Measurements from ENCODE around the gene NPAP1.
"Not testable (repeated sequence)": the region's sequence is repeated elsewhere in the genome, so short reads cannot be mapped to it uniquely, and the experiment has no call there.

NPAP1 gene, protein sequence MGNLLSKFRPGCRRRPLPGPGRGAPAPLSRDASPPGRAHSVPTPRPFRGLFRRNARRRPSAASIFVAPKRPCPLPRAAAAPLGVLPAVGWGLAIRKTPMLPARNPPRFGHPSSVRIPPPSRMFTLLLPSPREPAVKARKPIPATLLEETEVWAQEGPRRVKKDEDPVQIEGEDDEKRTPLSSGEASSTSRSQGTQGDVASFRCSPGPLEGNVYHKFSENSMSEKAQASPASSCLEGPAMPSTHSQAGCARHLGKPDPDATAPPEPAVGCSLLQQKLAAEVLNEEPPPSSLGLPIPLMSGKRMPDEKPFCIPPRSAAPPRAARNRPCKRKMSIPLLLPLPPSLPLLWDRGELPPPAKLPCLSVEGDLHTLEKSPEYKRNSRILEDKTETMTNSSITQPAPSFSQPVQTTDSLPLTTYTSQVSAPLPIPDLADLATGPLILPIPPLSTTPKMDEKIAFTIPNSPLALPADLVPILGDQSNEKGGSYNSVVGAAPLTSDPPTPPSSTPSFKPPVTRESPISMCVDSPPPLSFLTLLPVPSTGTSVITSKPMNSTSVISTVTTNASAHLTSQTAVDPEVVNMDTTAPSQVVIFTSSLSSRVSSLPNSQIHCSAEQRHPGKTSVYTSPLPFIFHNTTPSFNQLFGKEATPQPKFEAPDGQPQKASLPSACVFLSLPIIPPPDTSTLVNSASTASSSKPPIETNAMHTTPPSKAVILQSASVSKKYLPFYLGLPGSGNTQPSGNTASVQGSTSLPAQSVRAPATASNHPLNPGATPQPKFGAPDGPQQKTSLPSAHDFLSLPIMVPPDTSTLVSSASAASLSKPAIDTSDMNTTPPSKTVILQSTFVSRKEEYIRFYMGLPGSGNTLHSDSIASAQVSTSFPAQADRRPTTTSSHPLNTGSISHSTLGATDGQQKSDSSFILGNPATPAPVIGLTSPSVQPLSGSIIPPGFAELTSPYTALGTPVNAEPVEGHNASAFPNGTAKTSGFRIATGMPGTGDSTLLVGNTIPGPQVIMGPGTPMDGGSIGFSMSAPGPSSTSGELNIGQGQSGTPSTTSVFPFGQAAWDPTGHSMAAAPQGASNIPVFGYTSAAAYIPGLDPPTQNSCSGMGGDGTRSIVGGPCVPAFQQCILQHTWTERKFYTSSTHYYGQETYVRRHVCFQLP

DNA sequence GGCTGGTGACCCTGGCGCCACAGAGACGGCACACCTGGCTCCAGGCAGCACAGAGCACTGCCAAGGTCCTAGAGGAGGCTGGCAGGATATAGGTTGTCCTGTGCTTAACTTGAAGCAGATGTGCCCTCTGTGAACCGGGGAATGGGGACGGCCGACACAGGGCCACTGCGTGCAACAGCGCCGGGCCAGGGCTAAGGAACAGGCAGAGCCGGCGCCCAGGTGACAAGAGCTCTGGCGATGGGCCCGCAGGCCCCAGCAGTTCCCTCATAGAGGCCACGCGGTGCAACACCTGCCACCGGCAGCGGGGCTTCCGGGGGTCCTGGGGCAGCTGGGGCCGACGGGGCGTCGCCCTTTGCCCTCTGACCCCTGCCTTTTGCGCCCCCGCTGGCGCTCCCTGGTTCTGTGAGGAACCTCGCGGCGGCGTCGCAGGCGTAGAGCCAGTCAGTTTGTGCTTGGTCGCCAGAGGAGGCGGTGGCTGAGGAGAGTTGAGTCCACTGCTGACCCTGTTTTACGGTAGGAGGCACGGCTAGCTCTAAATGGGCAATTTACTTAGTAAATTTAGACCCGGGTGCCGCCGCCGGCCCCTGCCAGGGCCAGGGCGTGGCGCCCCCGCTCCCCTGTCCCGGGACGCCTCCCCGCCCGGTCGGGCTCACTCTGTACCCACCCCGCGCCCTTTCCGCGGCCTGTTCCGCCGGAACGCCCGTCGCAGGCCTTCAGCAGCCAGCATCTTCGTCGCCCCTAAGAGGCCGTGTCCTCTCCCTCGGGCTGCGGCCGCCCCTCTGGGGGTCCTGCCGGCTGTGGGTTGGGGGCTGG is at the start of gene NPAP1:
Gene NPAP1 (plus strand): TSS at position 444 of the 813 bp plus-strand sequence. CDS start 93 bp downstream, at position 537.
- no peak for DNase-seq (ENCODE audit: low read depth, low spot score)

DNA sequence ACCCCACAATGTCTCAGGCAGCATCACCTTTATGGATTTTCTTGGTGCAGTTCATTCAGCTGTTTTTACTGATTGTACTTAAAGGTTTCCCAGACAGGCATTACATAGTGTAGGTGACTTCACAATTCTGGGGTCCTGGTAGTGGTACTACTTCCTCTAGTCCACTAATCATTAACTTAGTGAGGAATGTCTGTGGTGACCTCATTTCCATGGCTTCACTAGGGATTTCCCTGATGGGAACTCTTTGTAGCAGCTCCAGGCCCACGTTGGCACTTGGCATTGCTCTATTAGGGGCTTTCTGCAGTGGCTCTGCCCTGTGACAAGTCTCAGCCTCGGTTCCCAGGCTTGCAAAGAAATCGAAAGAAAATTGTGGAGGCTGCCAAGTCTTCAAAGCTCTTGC is 48.1 kb upstream of the NPAP1 start:
- no peak for DNase-seq (ENCODE audit: low read depth, low spot score)

DNA sequence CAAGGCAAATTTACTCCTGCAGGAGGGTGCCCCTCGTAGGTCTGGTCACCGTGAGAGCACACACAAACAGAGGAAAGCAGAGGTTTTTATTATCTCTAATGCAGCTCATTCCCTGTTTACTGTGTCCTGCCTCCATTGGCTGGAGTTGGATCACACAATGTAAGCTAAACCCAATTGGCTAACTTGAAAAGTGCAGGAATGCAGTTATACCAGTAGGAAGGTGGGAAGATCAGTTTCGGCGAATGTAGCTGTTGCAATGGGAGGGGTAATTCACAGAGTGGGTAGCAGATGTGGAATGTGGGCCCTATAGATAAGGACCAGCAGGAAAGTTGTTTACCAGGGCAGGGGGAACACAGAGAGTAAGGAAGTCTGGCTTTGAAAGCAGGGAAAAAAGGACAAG is 42.5 kb upstream of the NPAP1 start:
- DNase-seq (ENCODE audit: low read depth, low spot score): no peak

DNA sequence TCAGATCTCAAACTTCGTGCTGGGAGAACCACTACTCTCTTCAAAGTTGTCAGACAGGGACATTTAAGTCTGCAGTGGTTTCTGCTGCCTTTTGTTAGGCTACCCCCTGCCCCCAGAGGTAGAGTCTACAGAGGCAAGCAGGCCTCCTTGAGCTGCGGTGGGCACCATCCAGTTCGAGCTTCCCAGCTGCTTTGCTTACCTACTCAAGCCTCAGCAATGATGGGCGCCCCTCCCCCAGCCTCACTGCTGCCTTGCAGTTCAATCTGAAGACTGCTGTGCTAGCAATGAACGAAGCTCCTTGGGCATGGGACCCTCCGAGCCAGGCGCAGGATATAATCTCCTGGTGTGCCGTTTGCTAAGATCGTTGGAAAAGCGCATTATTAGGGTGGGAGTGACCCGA is 36.2 kb upstream of the NPAP1 start:
- not testable (repeated sequence) for DNase-seq (ENCODE audit: low read depth, low spot score)

DNA sequence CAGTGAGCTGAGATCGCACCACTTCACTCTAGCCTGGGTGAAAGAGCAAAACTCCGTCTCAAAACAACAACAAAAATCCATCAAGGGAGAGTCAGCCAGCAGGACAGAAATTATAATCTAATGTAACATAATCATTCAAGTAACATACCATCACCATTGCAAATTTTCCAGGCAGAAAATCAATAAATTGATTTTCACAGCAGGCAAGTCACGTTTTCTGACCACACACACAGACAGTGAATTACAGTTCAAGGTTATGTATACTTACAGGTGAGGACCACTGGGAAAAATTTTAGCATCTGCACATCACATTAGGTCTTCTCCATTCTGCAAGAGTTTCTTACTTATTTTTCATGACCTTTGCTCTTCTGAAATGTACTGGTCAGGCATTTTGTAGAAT is 29.9 kb upstream of the NPAP1 start:
- DNase-seq (ENCODE audit: low read depth, low spot score): no peak

DNA sequence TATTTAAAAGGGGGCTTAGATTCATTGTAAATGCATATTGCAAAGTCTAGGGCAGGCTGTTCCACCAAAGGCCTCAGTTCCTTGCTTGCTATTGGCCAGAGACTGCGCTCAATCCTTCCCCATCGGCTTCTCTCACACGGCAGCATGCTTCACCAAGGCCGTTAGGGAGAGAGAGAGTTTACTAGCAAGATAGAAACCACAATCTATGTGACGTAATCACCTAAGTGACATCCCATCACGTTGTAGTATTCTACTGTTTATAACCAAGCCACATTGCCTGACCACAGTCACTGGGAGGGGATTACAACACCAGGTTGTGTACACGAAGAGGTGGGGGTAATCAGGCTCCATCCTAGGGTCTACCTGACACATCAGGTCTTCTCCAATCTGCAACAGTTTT is 16.0 kb upstream of the NPAP1 start:
- no peak for DNase-seq (ENCODE audit: low read depth, low spot score)

DNA sequence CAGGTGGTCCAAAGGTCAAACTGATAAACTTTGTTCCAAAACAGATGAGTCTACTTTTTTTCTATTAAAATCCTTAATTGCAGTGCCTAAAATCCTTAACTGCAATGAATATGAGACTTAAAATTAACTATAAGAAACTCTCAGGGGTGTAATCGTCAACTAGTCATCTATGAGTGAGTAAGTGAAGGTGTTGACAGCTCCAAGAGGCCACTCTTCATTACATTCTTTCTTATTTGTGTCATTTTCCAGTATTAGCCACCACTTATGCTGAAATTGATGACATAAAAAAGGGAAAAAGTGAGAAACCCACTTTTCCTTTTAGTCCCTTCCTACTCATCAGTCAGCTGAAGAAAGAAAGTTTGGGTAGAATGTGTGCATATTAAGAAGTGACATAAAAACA is 12.6 kb upstream of the NPAP1 start:
- no peak for DNase-seq (ENCODE audit: low read depth, low spot score)

DNA sequence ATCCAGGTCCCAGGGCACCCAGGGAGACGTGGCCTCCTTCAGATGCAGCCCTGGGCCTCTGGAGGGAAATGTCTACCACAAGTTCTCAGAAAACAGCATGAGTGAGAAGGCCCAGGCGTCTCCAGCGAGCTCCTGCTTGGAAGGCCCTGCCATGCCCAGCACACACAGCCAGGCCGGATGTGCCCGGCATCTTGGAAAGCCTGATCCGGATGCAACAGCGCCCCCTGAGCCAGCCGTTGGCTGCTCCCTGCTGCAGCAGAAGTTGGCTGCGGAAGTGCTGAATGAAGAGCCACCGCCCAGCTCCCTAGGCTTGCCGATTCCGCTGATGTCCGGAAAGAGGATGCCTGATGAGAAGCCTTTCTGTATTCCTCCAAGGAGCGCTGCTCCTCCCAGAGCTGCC is 856 bp downstream of the NPAP1 start:
- no peak for DNase-seq (ENCODE audit: low read depth, low spot score)

DNA sequence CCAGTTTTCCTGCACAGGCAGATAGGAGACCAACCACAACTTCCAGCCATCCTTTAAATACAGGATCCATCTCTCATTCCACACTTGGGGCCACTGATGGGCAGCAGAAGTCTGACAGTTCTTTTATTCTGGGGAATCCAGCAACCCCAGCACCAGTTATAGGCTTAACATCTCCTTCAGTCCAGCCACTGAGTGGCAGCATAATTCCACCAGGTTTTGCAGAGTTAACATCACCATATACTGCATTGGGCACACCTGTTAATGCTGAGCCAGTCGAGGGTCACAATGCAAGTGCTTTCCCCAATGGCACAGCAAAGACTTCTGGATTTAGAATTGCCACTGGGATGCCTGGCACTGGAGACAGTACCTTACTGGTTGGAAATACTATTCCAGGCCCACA is 2.9 kb downstream of the NPAP1 start:
- DNase-seq (ENCODE audit: low read depth, low spot score): no peak

DNA sequence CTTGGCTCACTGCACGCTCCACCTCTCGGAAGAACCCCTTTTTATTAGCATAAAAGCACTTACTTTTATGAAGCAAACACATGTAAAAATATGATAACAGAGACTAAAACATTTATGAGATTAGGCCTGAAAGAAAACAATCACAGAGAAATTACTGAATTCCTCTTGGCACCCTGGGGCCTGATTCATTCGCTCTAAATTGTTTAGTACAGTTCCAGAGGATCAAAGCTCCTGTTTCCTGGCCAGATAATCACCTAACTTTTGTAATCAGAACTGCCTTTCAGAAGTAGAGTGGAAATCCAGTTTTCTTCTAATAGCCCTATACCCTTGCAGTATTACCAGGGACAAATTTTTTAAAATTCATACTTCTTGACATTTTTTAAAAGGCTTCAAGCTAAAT is 6.4 kb downstream of the NPAP1 start:
- no peak for DNase-seq (ENCODE audit: low read depth, low spot score)

DNA sequence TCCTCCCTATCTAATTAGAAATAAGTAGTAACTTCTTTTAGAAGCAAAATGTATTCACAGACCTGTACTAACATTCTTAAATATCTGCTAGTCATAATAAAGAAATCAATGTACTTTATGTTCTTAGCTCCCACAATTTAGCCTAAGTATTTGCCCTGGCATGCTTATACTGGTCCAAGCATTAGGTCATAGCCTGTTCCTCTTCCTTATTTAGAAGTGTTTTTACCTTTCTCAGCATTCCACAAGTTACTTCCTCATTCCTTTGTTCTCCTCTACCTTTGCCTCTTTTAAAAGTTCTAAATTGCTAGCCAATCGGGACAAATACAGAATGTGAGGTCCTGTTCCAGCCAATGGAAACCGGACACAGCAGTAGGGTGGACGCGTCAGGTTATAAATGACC is 7.3 kb downstream of the NPAP1 start:
- not testable (repeated sequence) for DNase-seq (ENCODE audit: low read depth, low spot score)

DNA sequence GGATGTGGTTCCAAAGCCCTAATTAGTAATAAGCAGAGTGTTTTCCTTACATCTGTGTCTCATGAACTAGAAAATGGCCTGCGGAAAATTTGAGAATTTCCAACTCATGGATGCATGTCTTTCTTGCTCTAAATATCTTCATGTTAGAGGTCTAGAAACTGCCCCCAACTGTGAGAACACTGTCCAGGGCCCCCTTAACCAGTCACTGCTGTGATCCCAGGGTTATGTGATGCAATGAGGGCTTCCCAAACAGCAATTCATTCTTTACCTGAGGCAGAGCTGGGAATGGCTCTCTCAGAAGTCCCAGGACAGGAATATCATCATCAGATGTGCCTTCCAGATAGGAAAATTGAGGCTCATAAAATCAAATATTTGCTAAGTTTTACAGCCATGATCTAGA is 8.2 kb downstream of the NPAP1 start:
- DNase-seq (ENCODE audit: low read depth, low spot score): no peak

DNA sequence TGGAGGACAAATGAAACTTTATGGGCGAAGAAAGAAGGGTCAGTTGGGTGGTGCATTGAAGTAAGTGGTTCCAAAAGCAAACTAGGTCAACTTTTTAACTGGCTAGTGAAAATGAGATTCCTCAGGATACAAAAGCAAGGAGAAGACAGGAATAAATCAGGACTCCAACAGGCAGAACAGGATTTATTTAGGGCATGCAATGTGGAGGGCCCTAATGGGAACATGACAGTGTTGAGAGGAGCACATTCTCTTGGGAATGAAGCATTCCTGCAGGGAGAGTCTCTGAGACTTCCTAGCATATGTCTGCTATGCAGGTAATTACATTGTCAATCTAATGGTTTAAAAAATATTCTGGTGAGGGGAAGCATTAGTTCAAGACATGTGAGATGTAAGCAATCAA is 8.7 kb downstream of the NPAP1 start:
- DNase-seq (ENCODE audit: low read depth, low spot score): no peak

DNA sequence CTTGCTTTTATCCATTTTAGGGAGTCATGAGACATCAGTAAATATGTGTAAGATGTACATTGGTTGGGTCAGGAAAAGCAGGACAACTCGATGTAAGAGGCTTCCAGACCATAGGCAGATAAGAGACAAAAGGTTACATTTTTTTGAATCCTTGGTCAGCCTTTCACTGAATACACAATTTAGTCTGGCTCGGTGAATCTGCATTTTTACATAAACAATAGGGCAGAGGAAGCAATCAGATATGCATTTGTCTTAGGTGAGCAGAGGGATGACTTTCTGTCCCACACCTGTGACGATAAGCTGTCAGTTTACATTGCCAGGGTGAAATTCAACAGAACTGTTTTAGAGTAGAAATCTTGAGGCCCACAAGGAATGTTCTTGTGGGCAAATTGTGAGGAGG is 20.6 kb downstream of the NPAP1 start:
- no peak for DNase-seq (ENCODE audit: low read depth, low spot score)

DNA sequence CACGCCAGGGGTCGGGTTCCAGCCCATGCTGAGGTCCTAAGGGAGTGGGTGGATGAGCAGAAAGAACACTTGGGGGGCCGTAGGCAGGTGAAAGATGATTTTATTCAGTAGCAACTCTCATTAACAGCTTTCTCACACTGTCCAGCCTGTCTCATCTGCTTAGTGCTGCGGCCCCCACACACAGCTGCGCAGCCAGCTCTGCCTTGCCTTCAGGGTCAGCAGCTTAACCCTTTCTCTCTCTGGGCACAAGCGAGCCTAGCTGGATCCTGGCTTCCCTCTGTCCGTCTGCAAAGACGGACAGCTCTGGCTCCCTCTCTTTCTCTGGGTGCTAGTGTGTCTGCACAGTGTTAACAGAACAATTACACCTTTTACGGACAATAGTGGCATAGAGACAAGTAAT is 21.3 kb downstream of the NPAP1 start:
- DNase-seq (ENCODE audit: low read depth, low spot score): no peak

DNA sequence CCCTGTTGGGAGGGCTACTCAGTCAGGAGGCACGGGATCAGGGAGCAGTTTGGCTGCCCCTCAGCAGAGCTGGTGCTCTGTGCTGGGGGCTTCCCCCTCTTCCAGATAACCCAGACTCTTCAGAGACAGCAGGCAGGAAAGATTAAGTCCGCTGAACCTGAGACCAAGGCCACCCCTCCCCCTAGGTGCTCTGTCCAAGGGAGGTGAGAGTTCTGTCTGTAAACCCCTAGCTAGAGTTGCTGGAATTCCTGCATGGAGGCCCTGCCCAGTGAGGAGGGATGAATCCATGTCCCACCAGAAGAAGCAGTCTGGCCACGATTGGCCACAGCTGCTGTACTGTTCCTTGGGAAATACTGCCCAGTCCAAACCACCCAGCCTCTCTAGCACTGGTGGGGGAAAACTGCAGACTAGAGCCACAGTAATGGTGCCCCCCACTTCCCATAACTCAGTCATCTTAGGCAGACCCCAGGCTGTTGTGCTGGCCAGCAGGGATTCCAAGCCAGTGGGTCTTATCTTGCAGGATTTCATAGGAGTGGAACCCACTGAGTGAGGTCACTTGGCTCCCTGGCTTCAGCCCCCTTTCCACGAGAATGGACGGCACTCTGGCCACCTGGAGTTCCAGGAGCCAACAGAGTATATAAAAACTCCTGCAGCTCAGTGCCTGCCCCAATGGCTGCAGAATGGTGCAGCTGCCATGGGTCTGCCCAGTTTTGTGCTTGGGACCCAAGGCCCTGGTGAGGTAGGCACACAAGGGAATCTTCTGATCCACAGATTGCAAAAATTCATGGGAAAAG is 42.9 kb downstream of the NPAP1 start:
- DNase-seq (ENCODE audit: low read depth, low spot score): no peak

DNA sequence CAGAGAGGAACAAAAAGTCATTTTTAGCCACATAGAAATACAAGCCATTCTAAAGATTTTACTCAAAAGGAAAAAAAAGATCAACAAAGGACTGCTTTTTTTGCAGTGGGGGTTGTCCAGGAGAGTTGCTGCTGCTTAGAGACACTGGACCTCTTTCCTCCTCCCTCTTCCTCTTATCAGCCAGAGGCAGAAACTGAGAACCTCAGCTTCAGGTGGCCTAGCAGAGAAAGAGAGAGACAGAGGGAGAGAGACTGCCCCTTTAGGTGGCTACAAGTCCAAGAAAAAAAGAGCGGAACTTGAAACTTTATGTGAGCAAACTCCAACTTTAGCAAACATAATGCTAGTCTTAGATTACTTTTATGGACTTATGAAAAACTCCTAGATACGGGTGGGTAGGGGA is 54.2 kb downstream of the NPAP1 start:
- no peak for DNase-seq (ENCODE audit: low read depth, low spot score)

Data from activated naive CD8-positive, alpha-beta T cell treated with anti-CD3 and anti-CD28 coated beads, Interleukin-2, amount 50 U/mL, for 16 hours (primary cell).